Measurements from ENCODE around the gene PARP3.

Gene PARP3

DNA sequence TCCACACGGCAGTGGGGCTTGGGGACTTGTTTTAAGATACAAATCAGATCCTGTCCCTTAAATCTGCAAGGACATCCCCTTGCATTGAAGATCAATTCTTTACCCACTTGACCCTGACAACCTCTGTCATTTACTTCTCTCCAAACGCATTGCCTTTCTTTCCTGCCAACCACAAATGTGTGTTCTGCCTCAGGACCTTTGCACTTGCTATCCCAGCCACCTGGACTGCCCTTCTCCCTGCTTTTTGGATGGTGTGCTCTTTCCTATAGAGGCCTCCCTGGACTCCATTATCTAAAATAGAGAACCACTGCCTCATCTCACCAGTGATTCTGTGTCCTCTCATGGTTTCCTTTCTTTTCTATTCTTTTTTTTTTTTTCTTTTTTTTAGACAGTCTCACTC lies 55.0 kb downstream of the PARP3 start:
- in situ Hi-C loops (cut with HindIII; ENCODE audit: low sequenced_read_pairs): no loop called here
- no peak for TF ChIP-seq CTCF (IDR thresholded peaks at IDR 0.05; ENCODE audit: low read depth, low read length, missing control alignments)
- DNase-seq (ENCODE audit: low read depth): no peak
- H3K4me3 ChIP-seq (ENCODE audit: low read depth, low read length): no peak overlapping the region

- TF ChIP-seq CTCF (IDR thresholded peaks at IDR 0.05; ENCODE audit: low read depth, low read length, missing control alignments): no peak
- in situ Hi-C loops (cut with HindIII; ENCODE audit: low sequenced_read_pairs): no loop called here
- no peak for DNase-seq (ENCODE audit: low read depth)
- no peak overlapping the region for H3K4me3 ChIP-seq (ENCODE audit: low read depth, low read length)
These were observed 55.9 kb downstream of the PARP3 start for GRCh38 chr3:51997935-51998596.

Data from astrocyte of the cerebellum (primary cell).